BE2C (cell line): Measurements from ENCODE around the gene PGPEP1.

Source experiments
- DNase-seq: peaks from one replicate; pipeline ENCODE4 v3.0.0-alpha.2; 2020
- H3K27me3 ChIP-seq: fragments of 250-450 bp; sonication (Bioruptor Pico); 2 replicates; pipeline ENCODE4 v1.5.1; 2020; ENCODE audit warnings: mild to moderate bottlenecking
- H3K36me3 ChIP-seq: fragments of 250-450 bp; sonication (Bioruptor Pico); 2 replicates; pipeline ENCODE4 v1.5.1; 2020; ENCODE audit warnings: mild to moderate bottlenecking
- H3K4me1 ChIP-seq: fragments of 250-450 bp; sonication (Bioruptor Pico); 2 replicates; pipeline ENCODE4 v1.5.1; 2020
- H3K4me3 ChIP-seq: 2 replicates; pipeline ENCODE4 v1.5.1; 2011; ENCODE audit warnings: low read depth, low read length
- H3K9me3 ChIP-seq: fragments of 250-450 bp; sonication (Bioruptor Pico); 2 replicates; pipeline ENCODE4 v1.5.1; 2020
- TF ChIP-seq, protein P1 (sequence below): IDR thresholded peaks from 2 replicates; pipeline ENCODE4 v1.5.1; 2012; ENCODE audit warnings: mild to moderate bottlenecking, low read depth, low read length

Gene PGPEP1

GRCh38 chr19:18414504-18415177, 74.2 kb downstream of the PGPEP1 start:
- Histone ChIP-seq H3K36me3 (no peaks in the 10 kb centered on the region), H3K4me1 (peaks cover 22% of the 10 kb centered on the region), H3K9me3 (no peaks in the 10 kb centered on the region), H3K27me3 (no peaks in the 10 kb centered on the region), H3K4me3 (no peak overlapping the region)
- DNase-seq: no peak
- TF ChIP-seq, protein P1, sequence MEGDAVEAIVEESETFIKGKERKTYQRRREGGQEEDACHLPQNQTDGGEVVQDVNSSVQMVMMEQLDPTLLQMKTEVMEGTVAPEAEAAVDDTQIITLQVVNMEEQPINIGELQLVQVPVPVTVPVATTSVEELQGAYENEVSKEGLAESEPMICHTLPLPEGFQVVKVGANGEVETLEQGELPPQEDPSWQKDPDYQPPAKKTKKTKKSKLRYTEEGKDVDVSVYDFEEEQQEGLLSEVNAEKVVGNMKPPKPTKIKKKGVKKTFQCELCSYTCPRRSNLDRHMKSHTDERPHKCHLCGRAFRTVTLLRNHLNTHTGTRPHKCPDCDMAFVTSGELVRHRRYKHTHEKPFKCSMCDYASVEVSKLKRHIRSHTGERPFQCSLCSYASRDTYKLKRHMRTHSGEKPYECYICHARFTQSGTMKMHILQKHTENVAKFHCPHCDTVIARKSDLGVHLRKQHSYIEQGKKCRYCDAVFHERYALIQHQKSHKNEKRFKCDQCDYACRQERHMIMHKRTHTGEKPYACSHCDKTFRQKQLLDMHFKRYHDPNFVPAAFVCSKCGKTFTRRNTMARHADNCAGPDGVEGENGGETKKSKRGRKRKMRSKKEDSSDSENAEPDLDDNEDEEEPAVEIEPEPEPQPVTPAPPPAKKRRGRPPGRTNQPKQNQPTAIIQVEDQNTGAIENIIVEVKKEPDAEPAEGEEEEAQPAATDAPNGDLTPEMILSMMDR: no peak

DNA sequence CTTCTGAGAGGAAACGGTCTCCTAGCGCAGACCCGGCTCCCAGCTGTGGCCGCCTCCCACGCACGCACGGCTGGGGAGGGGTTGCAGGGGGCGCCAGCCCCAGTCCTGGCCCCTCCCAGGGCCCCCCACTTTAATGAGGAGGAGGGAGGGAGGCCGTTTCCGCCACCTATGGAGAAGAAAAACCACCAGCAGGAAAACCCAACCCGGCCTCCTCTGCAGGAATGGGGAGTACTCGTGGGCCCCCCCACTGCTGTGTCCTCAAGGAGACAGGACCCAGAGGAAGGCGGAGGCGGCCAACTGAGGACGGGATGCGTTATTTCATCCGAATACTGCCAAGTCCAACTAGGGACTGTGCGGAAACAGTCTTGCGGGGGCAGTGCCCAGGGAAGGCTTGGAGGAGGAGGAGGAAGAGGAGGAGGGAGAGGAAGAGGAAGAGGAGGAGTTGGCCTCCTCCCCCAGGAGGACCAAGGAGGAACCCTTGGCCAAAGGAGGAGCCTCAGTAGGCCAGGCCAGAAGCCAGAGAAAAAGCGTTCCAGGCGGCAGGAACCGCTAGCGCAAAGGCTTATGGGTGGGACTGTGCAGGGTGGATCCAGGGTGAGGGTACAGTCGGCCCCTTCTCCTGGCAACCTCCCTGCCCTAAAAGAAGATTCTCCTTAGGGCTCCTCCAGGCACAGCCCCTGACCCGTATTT, 74.9 kb downstream of the PGPEP1 start:
- H3K27me3 ChIP-seq: no peaks in the 10 kb centered on the region
- no peak for DNase-seq
- H3K4me3 ChIP-seq: no peak overlapping the region
- peaks cover 22% of the 10 kb centered on the region for H3K4me1 ChIP-seq
- no peaks in the 10 kb centered on the region for H3K9me3 ChIP-seq
- H3K36me3 ChIP-seq: no peaks in the 10 kb centered on the region
- TF ChIP-seq, protein P1: no peak

DNA sequence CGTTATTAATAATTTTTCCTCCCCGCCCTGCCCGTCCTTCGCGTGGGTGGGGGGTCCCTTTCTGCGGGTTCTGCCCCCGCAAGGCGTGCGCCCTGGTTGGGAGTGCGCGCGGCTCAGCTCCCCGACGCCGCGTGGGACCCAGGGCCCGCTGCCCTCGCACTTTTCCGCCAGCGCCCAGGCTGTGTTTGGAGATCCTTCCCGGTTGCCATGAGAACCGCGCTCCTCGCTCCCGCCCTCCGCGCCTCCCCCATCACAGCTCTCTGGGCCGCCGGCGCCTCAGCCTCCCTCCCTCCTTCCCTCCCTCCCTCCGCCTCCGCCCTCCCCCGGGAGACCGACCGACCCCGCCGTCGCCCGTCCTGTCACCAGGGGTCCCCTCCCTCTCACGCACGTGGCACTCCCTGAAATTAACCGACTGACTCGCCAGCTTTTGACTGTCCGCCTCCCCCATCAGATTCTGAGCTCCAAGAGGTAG, 76.4 kb downstream of the PGPEP1 start:
- no peaks in the 10 kb centered on the region for H3K27me3 ChIP-seq
- H3K9me3 ChIP-seq: no peaks in the 10 kb centered on the region
- no peaks in the 10 kb centered on the region; the same call in 1 of the 2 replicates for H3K36me3 ChIP-seq
- TF ChIP-seq, protein P1: no peak
- DNase-seq: peak; percentile 89
- peaks cover 22% of the 10 kb centered on the region for H3K4me1 ChIP-seq
- H3K4me3 ChIP-seq: peak overlapping the region; percentile 43

- TF ChIP-seq, protein P1: no peak
- peak; percentile 86 for DNase-seq
- Histone ChIP-seq H3K36me3 (peaks cover 3% of the 10 kb centered on the region), H3K27me3 (no peaks in the 10 kb centered on the region), H3K4me3 (peak overlapping the region; percentile 43), H3K4me1 (peaks cover 22% of the 10 kb centered on the region), H3K9me3 (no peaks in the 10 kb centered on the region)
These were observed 77.0 kb downstream of the PGPEP1 start for GRCh38 chr19:18417250-18418028.

DNA sequence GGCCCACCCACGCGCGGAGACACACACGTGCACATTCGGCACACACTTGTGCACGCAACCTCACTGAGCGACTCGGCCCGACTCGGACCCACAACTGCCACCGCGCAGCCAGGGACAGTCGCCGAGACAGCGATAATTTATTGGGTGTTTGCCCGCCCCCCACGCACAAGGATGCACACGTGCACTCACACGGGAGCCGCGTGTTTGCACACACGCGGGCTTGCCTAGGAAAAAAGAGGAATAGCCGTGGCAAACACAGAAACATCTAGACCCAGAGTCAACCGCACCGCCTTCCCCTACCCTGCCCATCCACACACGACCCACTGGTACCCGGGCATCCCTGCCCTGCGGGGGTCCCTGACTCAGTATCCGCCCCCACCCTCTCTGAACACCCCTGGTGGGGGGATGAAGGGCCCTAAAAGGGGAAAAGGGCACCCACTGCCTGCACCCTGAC, 77.7 kb downstream of the PGPEP1 start:
- no peak overlapping the region for H3K4me3 ChIP-seq

More for the DNA sequence above, 77.7 kb downstream of the PGPEP1 start:
- TF ChIP-seq, protein P1: no peak
- Histone ChIP-seq H3K27me3 (no peaks in the 10 kb centered on the region), H3K9me3 (no peaks in the 10 kb centered on the region), H3K4me1 (peaks cover 22% of the 10 kb centered on the region), H3K36me3 (peaks cover 4% of the 10 kb centered on the region)
- DNase-seq: no peak
